Gastroesophageal sphincter (tissue), 3 donors: ENCODE measurements around the gene OR51A4.

Source experiments
- CTCF ChIP-seq, 4 experiments: fragments of 200-600 bp in 2 of 4; fragments of 450-650 bp in 2 of 4; sonication (generic) in 1 of 4; IDR thresholded peaks; one replicate each; pipeline ENCODE4 v1.5.1; 2017 to 2019; ENCODE audit warnings: antibody characterized with exemption in 4 of 4, mild to moderate bottlenecking in 2 of 4, moderate library complexity in 2 of 4
- EP300 ChIP-seq: sonication (generic); formaldehyde crosslinking; IDR thresholded peaks from one replicate; pipeline ENCODE4 v1.6.1; 2017; ENCODE audit warnings: antibody characterized with exemption, mild to moderate bottlenecking
- POLR2A ChIP-seq, 2 donors: fragments of 450-650 bp; IDR thresholded peaks; one replicate each; pipeline ENCODE4 v1.6.1; 2017; ENCODE audit warnings: antibody characterized with exemption in 2 of 2, mild to moderate bottlenecking in 2 of 2, moderate library complexity in 1 of 2
- POLR2AphosphoS5 ChIP-seq: sonication (generic); formaldehyde crosslinking; IDR thresholded peaks from one replicate; pipeline ENCODE4 v1.6.1; 2017; ENCODE audit warnings: antibody characterized with exemption

- no peak for TF ChIP-seq CTCF (IDR thresholded peaks at IDR 0.05)
- TF ChIP-seq EP300: no peak
- TF ChIP-seq POLR2AphosphoS5: no peak
- no peak for TF ChIP-seq POLR2A (IDR thresholded peaks at IDR 0.05)
These were observed 35.3 kb upstream of the OR51A4 start for GRCh38 chr11:4982678-4983077.
